ENCODE data around the gene ALG9. TPM values are rescaled to one million over a fixed set of nuclear protein-coding genes. Genes with fewer than 3 reads are reported as not detected.

The ALG9 gene
- total and polyA plus RNA-seq, 9 donors = 12.0 to 43.5 (median 29.3) TPM

- H3K36me3 ChIP-seq = no peaks in the 10 kb centered on the region
- intact Hi-C loops (cut with DNase I) = no loop called here
- TF ChIP-seq POLR2A (IDR thresholded peaks at IDR 0.05) (no peak), EP300 (IDR thresholded peaks at IDR 0.05) (no peak), CTCF (IDR thresholded peaks at IDR 0.05) (no peak)
- H3K4me3 ChIP-seq = no peak overlapping the region
- no peaks in the 10 kb centered on the region for H3K27me3 ChIP-seq
- H3K9me3 ChIP-seq = no peaks in the 10 kb centered on the region
- WGBS, 3 donors = 96 to 99% (median 98%) methylated on average over 2 of the region's 2 CpGs
- no peak overlapping the region for H3K27ac ChIP-seq
- H3K4me1 ChIP-seq (ENCODE audit: insufficient read depth) = no peaks in the 10 kb centered on the region
- no peak for DNase-seq
Measured at GRCh38 chr11:111808834-111809233, 62.5 kb downstream of the ALG9 start.

GRCh38 chr11:111808063-111808588 lies 63.3 kb downstream of the ALG9 start:
- DNase-seq = no peak
- H3K4me1 ChIP-seq (ENCODE audit: insufficient read depth) = no peaks in the 10 kb centered on the region
- H3K36me3 ChIP-seq = no peaks in the 10 kb centered on the region
- intact Hi-C loops (cut with DNase I) = no loop called here
- TF ChIP-seq CTCF (IDR thresholded peaks at IDR 0.05) (no peak), POLR2A (IDR thresholded peaks at IDR 0.05) (no peak), EP300 (IDR thresholded peaks at IDR 0.05) (no peak)
- WGBS, 3 donors = 92 to 96% (median 95%) methylated on average over 2 of the region's 2 CpGs
- no peak overlapping the region for H3K27ac ChIP-seq
- H3K4me3 ChIP-seq = no peak overlapping the region
- no peaks in the 10 kb centered on the region for H3K27me3 ChIP-seq
- no peaks in the 10 kb centered on the region for H3K9me3 ChIP-seq

GRCh38 chr11:111807076-111807475 lies 64.3 kb downstream of the ALG9 start:
- DNase-seq = no peak
- H3K27ac ChIP-seq = no peak overlapping the region
- no peaks in the 10 kb centered on the region for H3K36me3 ChIP-seq
- H3K27me3 ChIP-seq = no peaks in the 10 kb centered on the region
- TF ChIP-seq EP300 (IDR thresholded peaks at IDR 0.05) (no peak), CTCF (IDR thresholded peaks at IDR 0.05) (no peak), POLR2A (IDR thresholded peaks at IDR 0.05) (no peak)
- no peak overlapping the region for H3K4me3 ChIP-seq
- H3K4me1 ChIP-seq (ENCODE audit: insufficient read depth) = no peaks in the 10 kb centered on the region
- H3K9me3 ChIP-seq = no peaks in the 10 kb centered on the region
- WGBS, 3 donors = 91 to 100% (median 95%) methylated on average over 1 of the region's 1 CpG
- intact Hi-C loops (cut with DNase I) = no loop called here

GRCh38 chr11:111801135-111801534 lies 70.2 kb downstream of the ALG9 start:
- Histone ChIP-seq H3K27ac (no peak overlapping the region), H3K4me3 (no peak overlapping the region), H3K27me3 (no peaks in the 10 kb centered on the region), H3K36me3 (no peaks in the 10 kb centered on the region), H3K4me1 (ENCODE audit: insufficient read depth) (no peaks in the 10 kb centered on the region), H3K9me3 (no peaks in the 10 kb centered on the region)
- TF ChIP-seq CTCF (IDR thresholded peaks at IDR 0.05) = no peak
- TF ChIP-seq POLR2A (IDR thresholded peaks at IDR 0.05) = no peak
- TF ChIP-seq EP300 (IDR thresholded peaks at IDR 0.05) = no peak
- DNase-seq = no peak
- WGBS, 3 donors = 73 to 82% (median 79%) methylated on average over 2 of the region's 2 CpGs
- intact Hi-C loops (cut with DNase I) = no loop called here

Measured in ovary (tissue), 9 donors.